T-cell (primary cell): ENCODE results near the gene ZGPAT. TPM values are rescaled to one million over a fixed set of nuclear protein-coding genes. Genes with fewer than 3 reads are reported as not detected.
"Not testable (repeated sequence)": the region's sequence is repeated elsewhere in the genome, so short reads cannot be mapped to it uniquely, and the experiment has no call there.

ENCODE experiments used
- ATAC-seq, 4 experiments: fragments of 200-7000 bp in 3 of 4; fragments of 150-1000 bp in 1 of 4; cut with Tn5 transposase; replicated peaks in 1 of 4; 1 replicate in 3 of 4; 2 replicates in 1 of 4; pipeline ENCODE4 v1.10.0; 2021; ENCODE audit warnings: moderate library complexity in 3 of 4, mild to moderate bottlenecking in 2 of 4, moderate number of reproducible peaks in 1 of 4
- CTCF ChIA-PET, 2 donors: fragments of 300-600 bp; sonication (Branson Sonifier 250); formaldehyde crosslinking; loops; one replicate each; lab custom pipeline; 2022; ENCODE audit warnings: antibody characterized with exemption in 2 of 2; lab: Charles Lee
- POLR2A ChIA-PET, 2 donors: fragments of 300-600 bp; sonication (Branson Sonifier 250); formaldehyde crosslinking; loops; one replicate each; lab custom pipeline; 2022; ENCODE audit warnings: antibody characterized with exemption in 2 of 2; lab: Charles Lee
- DNase-seq, 35 experiments: peaks; one replicate each; pipeline versions ENCODE4 v3.0.0 to v3.0.0-alpha.2; 2013 to 2023
- H3K27ac ChIP-seq: one replicate; pipeline ENCODE4 v1.5.1; 2013; ENCODE audit warnings: low read length
- H3K27me3 ChIP-seq, 2 experiments: replicated peaks in 1 of 2; 1 replicate in 1 of 2; 2 replicates in 1 of 2; pipeline versions ENCODE4 v1.6.1 to v1.7.0; 2013; ENCODE audit warnings: low read length in 1 of 2, mixed read lengths in 1 of 2; ENCODE audit not compliant: control insufficient read depth in 2 of 2, insufficient read depth in 2 of 2; ENCODE audit errors: extremely low read depth in 1 of 2
- H3K36me3 ChIP-seq, 2 donors: 1 replicate in 1 of 2; 2 replicates in 1 of 2; pipeline versions ENCODE4 v1.6.1 to v1.7.0; 2013; ENCODE audit warnings: low read length in 1 of 2; ENCODE audit not compliant: control insufficient read depth in 2 of 2, insufficient read depth in 1 of 2; ENCODE audit errors: extremely low read depth in 1 of 2
- H3K4me1 ChIP-seq, 2 experiments: 1 replicate in 1 of 2; 2 replicates in 1 of 2; pipeline versions ENCODE4 v1.6.1 to v1.7.0; 2013; ENCODE audit warnings: low read length in 2 of 2, mixed read lengths in 1 of 2; ENCODE audit not compliant: insufficient read depth in 2 of 2, control insufficient read depth in 1 of 2; ENCODE audit errors: extremely low read depth in 1 of 2
- H3K4me3 ChIP-seq, 2 donors: 1 replicate in 1 of 2; 2 replicates in 1 of 2; pipeline versions ENCODE4 v1.5.1 to v1.7.0; 2013; ENCODE audit warnings: mild to moderate bottlenecking in 2 of 2, low read length in 1 of 2, moderate library complexity in 1 of 2; ENCODE audit not compliant: control insufficient read depth in 1 of 2; ENCODE audit errors: extremely low read depth in 1 of 2
- H3K9me3 ChIP-seq: 2 replicates; pipeline ENCODE4 v1.7.0; 2013
- H3K27ac Mint-ChIP-seq, 2 donors: one replicate each; pipeline ENCODE4 v1.8.0; 2020 to 2021; ENCODE audit warnings: mild to moderate bottlenecking in 2 of 2, mixed read lengths in 2 of 2
- H3K27me3 Mint-ChIP-seq, 2 donors: one replicate each; pipeline ENCODE4 v1.8.0; 2021 to 2022; ENCODE audit warnings: mixed read lengths in 2 of 2
- H3K36me3 Mint-ChIP-seq: one replicate; pipeline ENCODE4 v1.8.0; 2021; ENCODE audit warnings: mixed read lengths
- H3K4me1 Mint-ChIP-seq, 3 donors: one replicate each; pipeline ENCODE4 v1.8.0; 2020 to 2022; ENCODE audit warnings: mixed read lengths in 3 of 3, mild to moderate bottlenecking in 1 of 3
- H3K4me3 Mint-ChIP-seq, 3 donors: one replicate each; pipeline ENCODE4 v1.8.0; 2020 to 2022; ENCODE audit warnings: mild to moderate bottlenecking in 3 of 3, mixed read lengths in 3 of 3, moderate library complexity in 3 of 3
- H3K9me3 Mint-ChIP-seq, 3 donors: one replicate each; pipeline ENCODE4 v1.8.0; 2020 to 2022; ENCODE audit warnings: mixed read lengths in 3 of 3
- WGBS: methylation state at CpG from one replicate; pipeline ENCODE4 v1.1.5; 2013; ENCODE audit warnings: missing lambda C conversion rate; ENCODE audit not compliant: insufficient coverage; 5-methylcytosine and 5-hydroxymethylcytosine counted together
- total RNA-seq, 35 experiments: library from RNA in 6 of 35; stranded (reverse) in 6 of 35; fragments of 120-200 nt in 1 of 35; gene quantifications; one replicate each; pipeline versions ENCODE4 v1.2.1 to v1.2.4 and lab custom pipeline; 2013 to 2026

ZGPAT gene
- total RNA-seq, 5 donors from 2014 or later (not counting 1 experiment from before 2014, with no cell fraction given) = 42.7 to 71.0 (median 59.0) TPM

GRCh38 chr20:63665708-63666107, 42.1 kb upstream of the ZGPAT start:
- Mint-ChIP-seq H3K4me1 (no peaks in the 10 kb centered on the region), H3K27ac (no peak overlapping the region), H3K4me3 (no peak overlapping the region), H3K36me3 (peaks cover 25% of the 10 kb centered on the region), H3K27me3 (no peaks in the 10 kb centered on the region), H3K9me3 (no peaks in the 10 kb centered on the region)
- 95% methylated on average over 11 of the region's 14 CpGs for WGBS
- ChIA-PET POLR2A (no interaction called here), CTCF (no interaction called here)
- Histone ChIP-seq H3K4me3 (no peak overlapping the region), H3K27me3 (no peaks in the 10 kb centered on the region), H3K27ac (no peak overlapping the region), H3K4me1 (no peaks in the 10 kb centered on the region), H3K36me3 (peaks cover 25 to 54% of the 10 kb centered on the region in 2 donors), H3K9me3 (no peaks in the 10 kb centered on the region)
- ATAC-seq = no peak
- DNase-seq = no peak

- Histone ChIP-seq H3K4me1 (no peaks in the 10 kb centered on the region), H3K36me3 (peaks cover 20 to 43% of the 10 kb centered on the region in 2 donors), H3K27ac (no peak overlapping the region), H3K27me3 (no peaks in the 10 kb centered on the region), H3K9me3 (no peaks in the 10 kb centered on the region), H3K4me3 (no peak overlapping the region)
- WGBS = 95% methylated on average over 12 of the region's 16 CpGs
- Mint-ChIP-seq H3K4me3 (no peak overlapping the region), H3K27me3 (no peaks in the 10 kb centered on the region), H3K27ac (no peak overlapping the region), H3K4me1 (no peaks in the 10 kb centered on the region), H3K9me3 (no peaks in the 10 kb centered on the region), H3K36me3 (peaks cover 19% of the 10 kb centered on the region)
- DNase-seq (no peak), ATAC-seq (no peak)
- ChIA-PET CTCF (no interaction called here), POLR2A (no interaction called here)
Measured at GRCh38 chr20:63667858-63668257, 40.0 kb upstream of the ZGPAT start.

GRCh38 chr20:63668351-63668750, 39.5 kb upstream of the ZGPAT start:
- Mint-ChIP-seq H3K27ac (no peak overlapping the region), H3K4me1 (no peaks in the 10 kb centered on the region), H3K27me3 (no peaks in the 10 kb centered on the region), H3K4me3 (no peak overlapping the region), H3K9me3 (no peaks in the 10 kb centered on the region), H3K36me3 (peaks cover 19% of the 10 kb centered on the region)
- 100% methylated on average over 7 of the region's 11 CpGs for WGBS
- DNase-seq = no peak
- ChIA-PET POLR2A (no interaction called here), CTCF (no interaction called here)
- H3K4me3 ChIP-seq = no peak overlapping the region
- no peaks in the 10 kb centered on the region for H3K27me3 ChIP-seq
- no peaks in the 10 kb centered on the region for H3K4me1 ChIP-seq
- H3K9me3 ChIP-seq = no peaks in the 10 kb centered on the region
- no peak overlapping the region for H3K27ac ChIP-seq
- ATAC-seq = no peak
- peaks cover 16 to 38% of the 10 kb centered on the region in 2 donors for H3K36me3 ChIP-seq

GRCh38 chr20:63671695-63672094, 36.1 kb upstream of the ZGPAT start:
- H3K36me3 Mint-ChIP-seq = peaks cover 25% of the 10 kb centered on the region

GRCh38 chr20:63672666-63673065, 35.2 kb upstream of the ZGPAT start:
- no peak for DNase-seq
- Histone ChIP-seq H3K4me3 (no peak overlapping the region), H3K4me1 (no peaks in the 10 kb centered on the region), H3K27me3 (no peaks in the 10 kb centered on the region), H3K27ac (no peak overlapping the region), H3K9me3 (no peaks in the 10 kb centered on the region), H3K36me3 (peaks cover 7 to 17% of the 10 kb centered on the region in 2 donors)
- no peak for ATAC-seq
- Mint-ChIP-seq H3K27ac (no peak overlapping the region), H3K36me3 (peaks cover 25% of the 10 kb centered on the region), H3K27me3 (no peaks in the 10 kb centered on the region), H3K4me1 (no peaks in the 10 kb centered on the region), H3K4me3 (no peak overlapping the region), H3K9me3 (no peaks in the 10 kb centered on the region)
- ChIA-PET CTCF (interaction anchor here in 1 of 2 donors (0.6 kb wide), 1 partner anchor 18 kb away, joined by 3 read pairs; no protein-coding TSS in a partner anchor), POLR2A (no interaction called here)
- 97% methylated on average over 9 of the region's 10 CpGs for WGBS

More at GRCh38 chr20:63671695-63672094, 36.1 kb upstream of the ZGPAT start:
- H3K4me1 Mint-ChIP-seq, H3K4me3 Mint-ChIP-seq, H3K4me3 ChIP-seq, H3K27ac Mint-ChIP-seq, ATAC-seq, H3K27me3 ChIP-seq, H3K27me3 Mint-ChIP-seq, H3K9me3 ChIP-seq, POLR2A ChIA-PET, H3K4me1 ChIP-seq, DNase-seq, H3K9me3 Mint-ChIP-seq, H3K27ac ChIP-seq: not testable (repeated sequence)
- CTCF ChIA-PET = interaction anchor here in 1 of 2 donors (0.7 kb wide), 1 partner anchor 88 kb away, joined by 3 read pairs; no protein-coding TSS in a partner anchor
- WGBS = 100% methylated on average over 4 of the region's 12 CpGs
- peaks cover 7 to 24% of the 10 kb centered on the region in 2 donors for H3K36me3 ChIP-seq

- H3K27ac ChIP-seq = no peak overlapping the region
- H3K27me3 Mint-ChIP-seq = no peaks in the 10 kb centered on the region
- H3K4me3 Mint-ChIP-seq = no peak overlapping the region
- H3K9me3 Mint-ChIP-seq = no peaks in the 10 kb centered on the region
- no peaks in the 10 kb centered on the region for H3K4me1 ChIP-seq
- H3K9me3 ChIP-seq = no peaks in the 10 kb centered on the region
- H3K36me3 Mint-ChIP-seq = peaks cover 20% of the 10 kb centered on the region
- CTCF ChIA-PET = no interaction called here
- DNase-seq = no peak
- no peak overlapping the region for H3K27ac Mint-ChIP-seq
- no peak overlapping the region for H3K4me3 ChIP-seq
- no peak for ATAC-seq
- H3K36me3 ChIP-seq = peaks cover 10 to 16% of the 10 kb centered on the region in 2 donors
- no peaks in the 10 kb centered on the region for H3K4me1 Mint-ChIP-seq
- POLR2A ChIA-PET = no interaction called here
- H3K27me3 ChIP-seq = no peaks in the 10 kb centered on the region
- 98% methylated on average over 13 of the region's 14 CpGs for WGBS
Measured at GRCh38 chr20:63673951-63674350, 33.9 kb upstream of the ZGPAT start.
